Peyer's patch (tissue), 4 donors: Measurements from ENCODE around the gene CIPC.

Experiments used
- CTCF ChIP-seq, 6 experiments: fragments of 450-650 bp in 4 of 6; fragments of 200-600 bp in 2 of 6; sonication (generic) in 1 of 6; IDR thresholded peaks; one replicate each; pipeline ENCODE4 v1.5.1; 2017 to 2019; ENCODE audit warnings: antibody characterized with exemption in 6 of 6, mild to moderate bottlenecking in 3 of 6, moderate library complexity in 1 of 6
- POLR2A ChIP-seq, 2 donors: fragments of 450-650 bp; IDR thresholded peaks; one replicate each; pipeline ENCODE4 v1.5.1; 2017; ENCODE audit warnings: antibody characterized with exemption in 2 of 2, mild to moderate bottlenecking in 2 of 2, moderate library complexity in 2 of 2

- TF ChIP-seq CTCF (IDR thresholded peaks at IDR 0.05) (no peak), POLR2A (IDR thresholded peaks at IDR 0.05) (no peak)
Measured at GRCh38 chr14:77092676-77093075, 5.4 kb upstream of the CIPC start.
